ENCODE data around the gene SARM1.

DNA sequence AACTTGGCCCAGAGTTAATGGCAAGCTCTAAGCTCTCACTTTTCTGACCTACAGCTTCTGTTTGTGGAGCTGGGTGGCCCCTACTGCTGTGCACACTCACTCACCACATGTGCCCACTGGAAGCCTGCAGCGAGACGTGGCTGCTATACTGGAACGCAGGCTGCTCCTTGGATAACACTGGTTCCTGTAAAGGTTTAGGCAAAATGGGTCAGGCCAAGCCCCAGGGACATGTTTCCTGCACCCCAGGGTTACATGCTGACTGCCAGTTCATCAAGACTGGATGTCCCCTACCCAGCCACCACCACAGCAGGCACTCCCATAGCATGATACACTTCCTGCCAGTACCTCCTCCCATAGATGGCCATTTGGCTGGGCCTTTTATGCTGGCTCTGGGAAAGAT, 22.5 kb upstream of the SARM1 start:
- TF ChIP-seq POU5F1 (IDR thresholded peaks at IDR 0.05; ENCODE audit: low read depth, low read length) = no peak
- no peak for TF ChIP-seq POLR2AphosphoS5 (IDR thresholded peaks at IDR 0.05; ENCODE audit: low read depth, low read length)
- no peak for TF ChIP-seq SUZ12 (IDR thresholded peaks at IDR 0.05; ENCODE audit: low read length)
- no peak for TF ChIP-seq POLR2A (IDR thresholded peaks at IDR 0.05; ENCODE audit: control extremely low read depth in 1 of 2, low read depth in 2 of 2, low read length in 2 of 2)
- TF ChIP-seq JUND (IDR thresholded peaks at IDR 0.05; ENCODE audit: low read length) = no peak
- TF ChIP-seq, protein P1, sequence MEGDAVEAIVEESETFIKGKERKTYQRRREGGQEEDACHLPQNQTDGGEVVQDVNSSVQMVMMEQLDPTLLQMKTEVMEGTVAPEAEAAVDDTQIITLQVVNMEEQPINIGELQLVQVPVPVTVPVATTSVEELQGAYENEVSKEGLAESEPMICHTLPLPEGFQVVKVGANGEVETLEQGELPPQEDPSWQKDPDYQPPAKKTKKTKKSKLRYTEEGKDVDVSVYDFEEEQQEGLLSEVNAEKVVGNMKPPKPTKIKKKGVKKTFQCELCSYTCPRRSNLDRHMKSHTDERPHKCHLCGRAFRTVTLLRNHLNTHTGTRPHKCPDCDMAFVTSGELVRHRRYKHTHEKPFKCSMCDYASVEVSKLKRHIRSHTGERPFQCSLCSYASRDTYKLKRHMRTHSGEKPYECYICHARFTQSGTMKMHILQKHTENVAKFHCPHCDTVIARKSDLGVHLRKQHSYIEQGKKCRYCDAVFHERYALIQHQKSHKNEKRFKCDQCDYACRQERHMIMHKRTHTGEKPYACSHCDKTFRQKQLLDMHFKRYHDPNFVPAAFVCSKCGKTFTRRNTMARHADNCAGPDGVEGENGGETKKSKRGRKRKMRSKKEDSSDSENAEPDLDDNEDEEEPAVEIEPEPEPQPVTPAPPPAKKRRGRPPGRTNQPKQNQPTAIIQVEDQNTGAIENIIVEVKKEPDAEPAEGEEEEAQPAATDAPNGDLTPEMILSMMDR (IDR thresholded peaks at IDR 0.05; ENCODE audit: control extremely low read depth in 1 of 3, insufficient read depth in 1 of 3, low read depth in 1 of 3, low read length in 3 of 3) = no peak
- no peak for TF ChIP-seq EGR1 (IDR thresholded peaks at IDR 0.05; ENCODE audit: borderline replicate concordance, low read depth, low read length)
- TF ChIP-seq CHD2 (IDR thresholded peaks at IDR 0.05; ENCODE audit: low read length) = no peak
- TF ChIP-seq, protein P2, sequence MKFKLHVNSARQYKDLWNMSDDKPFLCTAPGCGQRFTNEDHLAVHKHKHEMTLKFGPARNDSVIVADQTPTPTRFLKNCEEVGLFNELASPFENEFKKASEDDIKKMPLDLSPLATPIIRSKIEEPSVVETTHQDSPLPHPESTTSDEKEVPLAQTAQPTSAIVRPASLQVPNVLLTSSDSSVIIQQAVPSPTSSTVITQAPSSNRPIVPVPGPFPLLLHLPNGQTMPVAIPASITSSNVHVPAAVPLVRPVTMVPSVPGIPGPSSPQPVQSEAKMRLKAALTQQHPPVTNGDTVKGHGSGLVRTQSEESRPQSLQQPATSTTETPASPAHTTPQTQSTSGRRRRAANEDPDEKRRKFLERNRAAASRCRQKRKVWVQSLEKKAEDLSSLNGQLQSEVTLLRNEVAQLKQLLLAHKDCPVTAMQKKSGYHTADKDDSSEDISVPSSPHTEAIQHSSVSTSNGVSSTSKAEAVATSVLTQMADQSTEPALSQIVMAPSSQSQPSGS (IDR thresholded peaks at IDR 0.05; ENCODE audit: low read length) = no peak
- no peak for TF ChIP-seq ZNF274 (IDR thresholded peaks at IDR 0.05; ENCODE audit: borderline replicate concordance, extremely low read depth, low read length)
- TF ChIP-seq RAD21 (IDR thresholded peaks at IDR 0.05 in 1 of 2, conservative IDR thresholded peaks at IDR 0.05 in 1 of 2; ENCODE audit: low read depth in 2 of 2, low read length in 2 of 2) = no peak

All from H1 (cell line).